Activated CD4-positive, alpha-beta T cell treated with anti-CD3 and anti-CD28 coated beads, Interleukin-2, amount 10 ng/mL, durations not matched to agents 7 days and 5 days (primary cell): ENCODE data around the gene ITM2B. TPM values are rescaled to one million over a fixed set of nuclear protein-coding genes. Genes with fewer than 3 reads are reported as not detected.

Experiments used
- CTCF ChIA-PET: fragments of 350-600 bp; sonication (Branson Sonifier 250); formaldehyde crosslinking; loops from one replicate; lab custom pipeline; 2021; ENCODE audit warnings: antibody characterized with exemption; lab: Charles Lee
- POLR2A ChIA-PET: fragments of 350-600 bp; sonication (Branson Sonifier 250); formaldehyde crosslinking; loops from one replicate; lab custom pipeline; 2021; ENCODE audit warnings: antibody characterized with exemption; lab: Charles Lee
- DNase-seq: peaks from one replicate; pipeline ENCODE4 v3.0.0-alpha.2; 2020
- H3K27ac Mint-ChIP-seq: one replicate; pipeline ENCODE4 v1.8.0; 2021; ENCODE audit warnings: mild to moderate bottlenecking, moderate library complexity, mixed read lengths
- H3K27me3 Mint-ChIP-seq: one replicate; pipeline ENCODE4 v1.8.0; 2021; ENCODE audit warnings: mixed read lengths
- H3K36me3 Mint-ChIP-seq: one replicate; pipeline ENCODE4 v1.8.0; 2021; ENCODE audit warnings: low read depth, mixed read lengths
- H3K4me1 Mint-ChIP-seq: one replicate; pipeline ENCODE4 v1.8.0; 2021; ENCODE audit warnings: mixed read lengths
- H3K4me3 Mint-ChIP-seq: one replicate; pipeline ENCODE4 v1.8.0; 2021; ENCODE audit warnings: mild to moderate bottlenecking, moderate library complexity, mixed read lengths
- H3K9me3 Mint-ChIP-seq: one replicate; pipeline ENCODE4 v1.8.0; 2021; ENCODE audit warnings: mixed read lengths
- total RNA-seq, 2 experiments: library from RNA; stranded (reverse); gene quantifications; one replicate each; pipeline ENCODE4 v1.2.3, GENCODE V29; 2021

The ITM2B gene
- total RNA-seq, 2 experiments from 2014 or later, result 259 to 317 TPM

GRCh38 chr13:48302871-48303358, 69.9 kb downstream of the ITM2B start:
- no peaks in the 10 kb centered on the region for H3K27me3 Mint-ChIP-seq
- no peaks in the 10 kb centered on the region for H3K9me3 Mint-ChIP-seq
- peak overlapping the region; percentile 82 for H3K4me3 Mint-ChIP-seq
- ChIA-PET POLR2A (no interaction called here), CTCF (interaction anchor here (1.0 to 1.1 kb wide), 2 partner anchors 12 to 45 kb away, joined by 3 to 4 read pairs; no protein-coding TSS in a partner anchor)
- H3K27ac Mint-ChIP-seq, result peak overlapping the region; percentile 99
- no peak for DNase-seq
- peaks cover 21% of the 10 kb centered on the region for H3K36me3 Mint-ChIP-seq
- H3K4me1 Mint-ChIP-seq, result peaks cover 30% of the 10 kb centered on the region

GRCh38 chr13:48303359-48304142, 70.5 kb downstream of the ITM2B start, which contains the start of gene RB1:
RB1 (plus strand) TSS chr13:48303751; CDS start chr13:48303913, 162 bp downstream.
- CTCF ChIA-PET, result interaction anchor here (0.6 kb wide), 1 partner anchor 453 kb away, joined by 3 read pairs; no protein-coding TSS in a partner anchor

GRCh38 chr13:48304143-48304876, 71.3 kb downstream of the ITM2B start:
- ChIA-PET CTCF (no interaction called here), POLR2A (no interaction called here)
- H3K4me3 Mint-ChIP-seq, result peak overlapping the region; percentile 99
- H3K36me3 Mint-ChIP-seq, result peaks cover 26% of the 10 kb centered on the region
- no peaks in the 10 kb centered on the region for H3K27me3 Mint-ChIP-seq
- peak; percentile 41 for DNase-seq
- peak overlapping the region; percentile 99 for H3K27ac Mint-ChIP-seq
- no peaks in the 10 kb centered on the region for H3K9me3 Mint-ChIP-seq
- H3K4me1 Mint-ChIP-seq, result peaks cover 34% of the 10 kb centered on the region

More at GRCh38 chr13:48303359-48304142, 70.5 kb downstream of the ITM2B start, which contains the start of gene RB1:
- Mint-ChIP-seq H3K4me3 (peak within 1 kb of the TSS; percentile 99), H3K9me3 (no peaks in the 10 kb centered on the region), H3K27me3 (no peaks in the 10 kb centered on the region), H3K36me3 (peaks cover 25% of the 10 kb centered on the region), H3K4me1 (peaks cover 32% of the 10 kb centered on the region), H3K27ac (peak within 1 kb of the TSS; percentile 99)
- DNase-seq, result peak; percentile 92
- POLR2A ChIA-PET, result no interaction called here

GRCh38 chr13:48311223-48311622, 78.2 kb downstream of the ITM2B start:
- no peak overlapping the region for H3K27ac Mint-ChIP-seq
- no peaks in the 10 kb centered on the region for H3K27me3 Mint-ChIP-seq
- H3K4me3 Mint-ChIP-seq, result no peak overlapping the region
- H3K4me1 Mint-ChIP-seq, result peaks cover 32% of the 10 kb centered on the region
- ChIA-PET CTCF (interaction anchor here (0.5 to 1.9 kb wide), 4 partner anchors 10 to 273 kb away, joined by 3 to 6 read pairs (median 4); partner anchors contain the start of gene NUDT15), POLR2A (no interaction called here)
- no peak for DNase-seq
- peaks cover 51% of the 10 kb centered on the region for H3K36me3 Mint-ChIP-seq
- H3K9me3 Mint-ChIP-seq, result peaks cover 2% of the 10 kb centered on the region

- Mint-ChIP-seq H3K27ac (no peak overlapping the region), H3K4me1 (peaks cover 37% of the 10 kb centered on the region)
Observed at GRCh38 chr13:48315969-48316650, 83.1 kb downstream of the ITM2B start.

GRCh38 chr13:48316826-48317510, 84.0 kb downstream of the ITM2B start:
- Mint-ChIP-seq H3K4me3 (no peak overlapping the region), H3K36me3 (peaks cover 72% of the 10 kb centered on the region), H3K27ac (no peak overlapping the region), H3K9me3 (peaks cover 10% of the 10 kb centered on the region), H3K27me3 (peaks cover 1% of the 10 kb centered on the region), H3K4me1 (peaks cover 41% of the 10 kb centered on the region)
- POLR2A ChIA-PET, result no interaction called here
- CTCF ChIA-PET, result no interaction called here
- no peak for DNase-seq

More at GRCh38 chr13:48315969-48316650, 83.1 kb downstream of the ITM2B start:
- H3K4me3 Mint-ChIP-seq, result no peak overlapping the region
- no peaks in the 10 kb centered on the region for H3K27me3 Mint-ChIP-seq
- POLR2A ChIA-PET, result interaction anchor here (0.6 kb wide), 1 partner anchor 1476 kb away, joined by 4 read pairs; the partner anchor contains the start of gene KPNA3
- H3K36me3 Mint-ChIP-seq, result peaks cover 64% of the 10 kb centered on the region
- peaks cover 5% of the 10 kb centered on the region for H3K9me3 Mint-ChIP-seq
- DNase-seq, result no peak
- CTCF ChIA-PET, result interaction anchor here (0.5 to 1.4 kb wide), 3 partner anchors 255 to 466 kb away, joined by 3 to 5 read pairs (median 3); no protein-coding TSS in a partner anchor

GRCh38 chr13:48317511-48318376, 84.7 kb downstream of the ITM2B start:
- H3K4me3 Mint-ChIP-seq, result peak overlapping the region; percentile 67
- no peak for DNase-seq
- H3K27ac Mint-ChIP-seq, result peak overlapping the region; percentile 69
- H3K36me3 Mint-ChIP-seq, result peaks cover 74% of the 10 kb centered on the region
- peaks cover 1% of the 10 kb centered on the region for H3K27me3 Mint-ChIP-seq
- ChIA-PET POLR2A (no interaction called here), CTCF (no interaction called here)
- peaks cover 37% of the 10 kb centered on the region for H3K4me1 Mint-ChIP-seq
- H3K9me3 Mint-ChIP-seq, result peaks cover 16% of the 10 kb centered on the region

- POLR2A ChIA-PET, result no interaction called here
- no peak for DNase-seq
- Mint-ChIP-seq H3K36me3 (peaks cover 74% of the 10 kb centered on the region), H3K4me1 (peaks cover 34% of the 10 kb centered on the region), H3K4me3 (peak overlapping the region; percentile 67), H3K9me3 (peaks cover 17% of the 10 kb centered on the region), H3K27ac (peak overlapping the region; percentile 69), H3K27me3 (peaks cover 1% of the 10 kb centered on the region)
- CTCF ChIA-PET, result interaction anchor here (1.2 kb wide), 1 partner anchor 15 kb away, joined by 4 read pairs; no protein-coding TSS in a partner anchor
Observed at GRCh38 chr13:48318377-48318811, 85.4 kb downstream of the ITM2B start.

- ChIA-PET POLR2A (no interaction called here), CTCF (interaction anchor here (0.7 to 1.2 kb wide), 2 partner anchors 15 to 685 kb away, joined by 3 to 4 read pairs; no protein-coding TSS in a partner anchor)
- Mint-ChIP-seq H3K9me3 (peaks cover 18% of the 10 kb centered on the region), H3K4me1 (peaks cover 34% of the 10 kb centered on the region), H3K27me3 (peaks cover 1% of the 10 kb centered on the region), H3K27ac (peak overlapping the region; percentile 71), H3K36me3 (peaks cover 72% of the 10 kb centered on the region), H3K4me3 (peak overlapping the region; percentile 67)
- no peak for DNase-seq
Observed at GRCh38 chr13:48318821-48319511, 86.0 kb downstream of the ITM2B start.
